ENCODE measurements around the gene CD207. TPM values are rescaled to one million over a fixed set of nuclear protein-coding genes. Genes with fewer than 3 reads are reported as not detected.
"Not testable (repeated sequence)": the region's sequence is repeated elsewhere in the genome, so short reads cannot be mapped to it uniquely, and the experiment has no call there.

CD207 gene
- total RNA-seq, 2 experiments from 2014 or later = not detected

- Mint-ChIP-seq H3K27me3 (ENCODE audit: low read depth) (no peaks in the 10 kb centered on the region), H3K27ac (no peak overlapping the region), H3K36me3 (ENCODE audit: low read depth) (no peaks in the 10 kb centered on the region), H3K4me1 (ENCODE audit: low read depth) (no peaks in the 10 kb centered on the region), H3K9me3 (no peaks in the 10 kb centered on the region), H3K4me3 (no peak overlapping the region)
- intact Hi-C loops (cut with micrococcal nuclease) = no loop called here
- CTCF ChIA-PET = interaction anchor here (0.6 to 1.9 kb wide), 3 partner anchors 17 to 109 kb away, joined by 3 to 6 read pairs (median 5); no protein-coding TSS in a partner anchor
- DNase-seq = no peak
Measured at GRCh38 chr2:70806620-70807019, 29.0 kb downstream of the CD207 start.

DNA sequence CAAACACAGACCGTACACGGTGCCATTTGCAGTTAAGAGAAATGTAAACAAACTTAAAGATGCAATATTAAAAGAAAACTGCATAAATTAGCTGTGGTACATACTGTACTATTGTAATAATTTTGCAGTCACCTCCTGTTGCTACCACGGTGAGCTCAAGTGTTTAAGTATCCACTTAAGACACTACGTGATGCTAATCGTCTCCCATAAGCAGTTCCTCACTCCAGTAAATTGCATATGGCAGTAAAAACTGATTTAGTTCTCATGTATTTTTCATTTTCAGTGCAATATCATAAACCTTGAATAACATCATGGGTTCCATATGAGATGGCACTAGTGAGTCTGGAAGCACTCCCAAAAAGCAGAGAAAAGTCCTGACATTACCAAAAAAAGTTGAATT is 29.6 kb downstream of the CD207 start:
- no peak overlapping the region for H3K4me3 Mint-ChIP-seq
- intact Hi-C loops (cut with micrococcal nuclease) = no loop called here
- H3K9me3 Mint-ChIP-seq = no peaks in the 10 kb centered on the region
- no peaks in the 10 kb centered on the region for H3K27me3 Mint-ChIP-seq (ENCODE audit: low read depth)
- no peaks in the 10 kb centered on the region for H3K36me3 Mint-ChIP-seq (ENCODE audit: low read depth)
- DNase-seq = no peak
- CTCF ChIA-PET = interaction anchor here (0.6 to 1.9 kb wide), 3 partner anchors 17 to 109 kb away, joined by 3 to 6 read pairs (median 5); no protein-coding TSS in a partner anchor
- H3K27ac Mint-ChIP-seq = no peak overlapping the region
- H3K4me1 Mint-ChIP-seq (ENCODE audit: low read depth) = no peaks in the 10 kb centered on the region

DNA sequence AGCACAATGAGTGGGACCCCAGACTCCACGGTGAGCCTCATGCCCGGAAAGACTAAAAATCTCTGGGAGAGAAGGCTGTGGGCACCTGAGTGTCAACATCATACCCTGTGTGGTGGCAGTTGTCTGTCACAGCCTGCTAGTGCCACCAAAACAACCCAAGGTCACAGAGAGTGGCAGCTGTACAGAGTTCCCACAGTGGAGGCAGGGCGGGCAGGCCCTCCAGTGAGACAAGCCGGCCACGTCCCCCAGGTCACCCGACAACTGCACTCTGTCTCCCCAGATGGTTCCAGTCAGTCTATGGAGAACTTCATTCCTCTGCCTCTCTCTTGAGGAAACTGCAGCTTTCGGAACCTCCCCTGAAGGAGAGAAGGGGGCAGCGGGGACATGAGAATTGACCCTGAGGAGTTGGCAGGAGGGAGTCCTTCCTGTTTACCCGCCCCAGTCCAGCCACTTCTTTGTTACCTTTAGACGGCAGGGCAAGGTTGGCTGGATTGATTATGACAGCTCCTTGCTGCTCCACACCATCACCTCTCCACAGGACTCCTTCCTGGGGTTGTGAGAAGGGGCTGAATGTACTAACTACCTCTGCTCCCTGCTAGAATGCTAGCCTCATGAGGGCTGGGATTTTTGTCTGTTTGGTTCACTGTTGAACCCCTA is 33.9 kb downstream of the CD207 start:
- H3K4me3 Mint-ChIP-seq = no peak overlapping the region

GRCh38 chr2:70799706-70800105 is 35.9 kb downstream of the CD207 start:
- no peak for DNase-seq
- Mint-ChIP-seq H3K27ac (no peak overlapping the region), H3K9me3 (no peaks in the 10 kb centered on the region), H3K4me3 (no peak overlapping the region), H3K27me3 (ENCODE audit: low read depth) (no peaks in the 10 kb centered on the region), H3K36me3 (ENCODE audit: low read depth) (no peaks in the 10 kb centered on the region), H3K4me1 (ENCODE audit: low read depth) (no peaks in the 10 kb centered on the region)
- CTCF ChIA-PET = interaction anchor here (1.0 to 2.5 kb wide), 2 partner anchors 10 to 13 kb away, joined by 3 to 8 read pairs; partner anchors contain the start of gene FIGLA
- intact Hi-C loops (cut with micrococcal nuclease) = no loop called here

More for the DNA sequence above, 33.9 kb downstream of the CD207 start:
- Mint-ChIP-seq H3K4me1 (ENCODE audit: low read depth) (no peaks in the 10 kb centered on the region), H3K9me3 (no peaks in the 10 kb centered on the region), H3K36me3 (ENCODE audit: low read depth) (no peaks in the 10 kb centered on the region), H3K27me3 (ENCODE audit: low read depth) (no peaks in the 10 kb centered on the region), H3K27ac (no peak overlapping the region)
- DNase-seq = no peak
- CTCF ChIA-PET = no interaction called here
- intact Hi-C loops (cut with micrococcal nuclease) = no loop called here

DNA sequence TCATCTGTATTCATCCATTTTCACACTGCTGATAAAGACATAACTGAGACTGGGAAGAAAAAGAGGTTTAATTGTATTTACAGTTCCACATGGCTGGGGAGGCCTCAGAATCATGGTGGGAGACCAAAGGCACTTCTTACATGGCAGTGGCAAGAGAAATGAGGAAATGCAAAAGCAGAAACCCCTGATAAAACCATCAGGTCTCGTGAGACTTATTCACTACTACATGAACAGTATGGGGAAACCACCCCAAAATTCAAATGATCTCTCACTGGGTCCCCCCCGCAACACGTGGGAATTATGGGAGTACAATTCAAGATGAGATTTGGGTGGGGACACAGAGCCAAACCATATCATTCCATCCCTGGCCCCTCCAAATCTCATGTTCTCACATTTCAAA is 37.6 kb downstream of the CD207 start:
- H3K27ac Mint-ChIP-seq; H3K36me3 Mint-ChIP-seq (ENCODE audit: low read depth); H3K9me3 Mint-ChIP-seq; H3K27me3 Mint-ChIP-seq (ENCODE audit: low read depth); H3K4me3 Mint-ChIP-seq; H3K4me1 Mint-ChIP-seq (ENCODE audit: low read depth); DNase-seq; intact Hi-C loops (cut with micrococcal nuclease): not testable (repeated sequence)
- CTCF ChIA-PET = interaction anchor here (1.2 to 2.1 kb wide), 4 partner anchors 24 to 149 kb away, joined by 3 to 14 read pairs (median 3); no protein-coding TSS in a partner anchor

- CTCF ChIA-PET = interaction anchor here (0.6 to 2.1 kb wide), 8 partner anchors 9 to 500 kb away, joined by 3 to 14 read pairs (median 3); no protein-coding TSS in a partner anchor
- H3K27me3 Mint-ChIP-seq (ENCODE audit: low read depth) = peaks cover 4% of the 10 kb centered on the region
- H3K9me3 Mint-ChIP-seq = no peaks in the 10 kb centered on the region
- H3K27ac Mint-ChIP-seq = no peak overlapping the region
- no peak overlapping the region for H3K4me3 Mint-ChIP-seq
- H3K36me3 Mint-ChIP-seq (ENCODE audit: low read depth) = no peaks in the 10 kb centered on the region
- no peak for DNase-seq
- intact Hi-C loops (cut with micrococcal nuclease) = no loop called here
- H3K4me1 Mint-ChIP-seq (ENCODE audit: low read depth) = no peaks in the 10 kb centered on the region
Measured at GRCh38 chr2:70797506-70797905, 38.1 kb downstream of the CD207 start.

GRCh38 chr2:70796262-70796661 is 39.4 kb downstream of the CD207 start:
- H3K27me3 Mint-ChIP-seq (ENCODE audit: low read depth) = peaks cover 14% of the 10 kb centered on the region
- H3K4me3 Mint-ChIP-seq = no peak overlapping the region
- no peak for DNase-seq
- no peaks in the 10 kb centered on the region for H3K9me3 Mint-ChIP-seq
- no peaks in the 10 kb centered on the region for H3K4me1 Mint-ChIP-seq (ENCODE audit: low read depth)
- CTCF ChIA-PET = interaction anchor here (0.8 to 2.1 kb wide), 4 partner anchors 9 to 151 kb away, joined by 3 to 14 read pairs (median 4); no protein-coding TSS in a partner anchor
- H3K27ac Mint-ChIP-seq = no peak overlapping the region
- H3K36me3 Mint-ChIP-seq (ENCODE audit: low read depth) = no peaks in the 10 kb centered on the region
- intact Hi-C loops (cut with micrococcal nuclease) = no loop called here

DNA sequence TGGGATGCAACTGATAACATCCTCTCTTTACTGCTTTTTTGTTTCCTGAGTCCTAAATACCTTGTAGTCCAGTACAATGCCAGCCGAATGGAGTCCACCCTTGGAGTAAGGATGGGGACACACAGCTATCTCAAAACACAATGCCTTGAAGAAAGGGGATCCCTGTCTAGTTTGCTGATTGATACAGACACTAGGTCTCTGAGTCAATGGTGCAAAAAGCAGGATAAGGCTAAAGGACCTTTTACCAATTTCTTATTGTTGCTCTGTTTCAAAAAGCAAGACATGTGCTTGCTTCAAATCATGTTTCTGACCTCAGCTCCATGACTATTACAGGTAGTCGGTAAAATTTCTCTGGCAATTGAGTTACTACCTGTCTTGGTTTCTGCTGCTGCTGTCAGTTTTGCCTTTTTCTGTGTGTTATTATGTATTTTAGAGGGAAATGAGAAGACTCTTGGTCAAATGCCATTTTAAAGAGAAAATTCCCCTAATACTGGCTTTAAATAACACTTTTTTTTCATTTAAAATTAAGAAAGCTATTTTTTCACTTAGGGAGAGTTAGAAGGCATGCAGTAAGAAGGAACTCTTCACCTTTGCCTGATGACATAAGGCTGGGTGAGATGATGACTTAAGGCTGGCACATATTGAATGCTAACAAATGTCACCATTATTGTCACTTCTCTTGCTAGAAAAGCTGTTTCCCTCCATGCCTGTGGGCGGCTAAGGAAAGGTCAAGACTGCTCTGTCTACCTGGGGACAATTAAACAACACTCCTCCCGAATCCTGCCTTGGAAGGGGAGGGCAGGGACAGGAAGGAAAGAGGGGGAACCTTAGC is 40.2 kb downstream of the CD207 start:
- CTCF ChIA-PET = interaction anchor here (0.7 to 3.3 kb wide), 2 partner anchors 67 to 77 kb away, joined by 4 to 12 read pairs; no protein-coding TSS in a partner anchor
- no peaks in the 10 kb centered on the region for H3K36me3 Mint-ChIP-seq (ENCODE audit: low read depth)
- no peak overlapping the region for H3K27ac Mint-ChIP-seq
- H3K9me3 Mint-ChIP-seq = no peaks in the 10 kb centered on the region
- intact Hi-C loops (cut with micrococcal nuclease) = no loop called here
- H3K4me1 Mint-ChIP-seq (ENCODE audit: low read depth) = peaks cover 2% of the 10 kb centered on the region
- no peak overlapping the region for H3K4me3 Mint-ChIP-seq
- peaks cover 18% of the 10 kb centered on the region for H3K27me3 Mint-ChIP-seq (ENCODE audit: low read depth)
- no peak for DNase-seq

GRCh38 chr2:70793450-70793849 is 42.2 kb downstream of the CD207 start:
- Mint-ChIP-seq H3K27ac (no peak overlapping the region), H3K27me3 (ENCODE audit: low read depth) (peaks cover 29% of the 10 kb centered on the region), H3K4me1 (ENCODE audit: low read depth) (peaks cover 9% of the 10 kb centered on the region), H3K4me3 (no peak overlapping the region), H3K9me3 (no peaks in the 10 kb centered on the region), H3K36me3 (ENCODE audit: low read depth) (no peaks in the 10 kb centered on the region)
- DNase-seq = no peak
- intact Hi-C loops (cut with micrococcal nuclease) = no loop called here
- CTCF ChIA-PET = interaction anchor here (1.4 to 3.3 kb wide), 4 partner anchors 54 to 160 kb away, joined by 3 to 12 read pairs (median 4); no protein-coding TSS in a partner anchor

DNA sequence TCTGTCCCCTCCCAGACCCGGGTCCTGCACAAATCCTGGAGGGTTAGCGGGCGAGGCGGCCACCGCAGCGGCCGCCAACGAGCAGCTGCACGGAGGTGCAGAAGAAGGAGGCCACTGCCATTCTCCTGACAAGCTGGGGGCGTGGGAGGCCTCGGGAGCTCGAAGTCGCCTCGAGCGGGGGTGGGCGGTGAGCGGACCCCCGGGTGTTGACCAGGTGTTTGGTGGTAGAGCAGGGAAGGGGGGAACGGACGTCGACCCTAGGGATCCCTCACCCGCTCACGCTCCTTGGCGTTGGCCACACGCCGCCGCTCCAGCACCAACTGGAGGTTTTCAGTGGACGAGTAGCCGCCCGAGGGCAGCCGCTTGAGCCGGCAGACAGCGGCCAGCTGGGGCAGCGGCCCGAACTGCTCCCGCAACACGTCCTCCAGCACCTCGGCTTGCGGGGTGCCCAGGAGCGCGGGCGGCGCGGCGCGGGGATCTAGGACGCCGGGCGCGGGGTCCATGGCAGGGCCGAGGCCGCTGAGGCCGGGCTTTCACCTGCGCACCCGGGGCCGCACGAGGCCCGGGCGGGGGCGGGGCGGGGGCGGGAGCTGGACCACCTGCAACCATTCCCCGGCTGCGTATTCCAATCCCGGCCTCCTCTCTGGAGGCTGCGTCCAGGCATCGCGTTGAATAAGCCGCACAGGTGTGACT is 45.3 kb downstream of the CD207 start, which contains the start of gene FIGLA:
FIGLA (minus strand) TSS at position 508 of the 693 bp plus-strand sequence; CDS start at position 503, 5 bp downstream.
- intact Hi-C loops (cut with micrococcal nuclease) = no loop called here
- CTCF ChIA-PET = interaction anchor here (0.6 to 5.6 kb wide), 23 partner anchors 10 to 484 kb away, joined by 3 to 49 read pairs (median 5); partner anchors contain the start of gene ADD2
- no peak within 1 kb of the TSS for H3K27ac Mint-ChIP-seq
- peaks cover 40% of the 10 kb centered on the region for H3K27me3 Mint-ChIP-seq (ENCODE audit: low read depth)
- peaks cover 13% of the 10 kb centered on the region for H3K4me1 Mint-ChIP-seq (ENCODE audit: low read depth)
- no peaks in the 10 kb centered on the region for H3K9me3 Mint-ChIP-seq
- no peaks in the 10 kb centered on the region for H3K36me3 Mint-ChIP-seq (ENCODE audit: low read depth)
- no peak for DNase-seq
- H3K4me3 Mint-ChIP-seq = peak within 1 kb of the TSS; percentile 74

DNA sequence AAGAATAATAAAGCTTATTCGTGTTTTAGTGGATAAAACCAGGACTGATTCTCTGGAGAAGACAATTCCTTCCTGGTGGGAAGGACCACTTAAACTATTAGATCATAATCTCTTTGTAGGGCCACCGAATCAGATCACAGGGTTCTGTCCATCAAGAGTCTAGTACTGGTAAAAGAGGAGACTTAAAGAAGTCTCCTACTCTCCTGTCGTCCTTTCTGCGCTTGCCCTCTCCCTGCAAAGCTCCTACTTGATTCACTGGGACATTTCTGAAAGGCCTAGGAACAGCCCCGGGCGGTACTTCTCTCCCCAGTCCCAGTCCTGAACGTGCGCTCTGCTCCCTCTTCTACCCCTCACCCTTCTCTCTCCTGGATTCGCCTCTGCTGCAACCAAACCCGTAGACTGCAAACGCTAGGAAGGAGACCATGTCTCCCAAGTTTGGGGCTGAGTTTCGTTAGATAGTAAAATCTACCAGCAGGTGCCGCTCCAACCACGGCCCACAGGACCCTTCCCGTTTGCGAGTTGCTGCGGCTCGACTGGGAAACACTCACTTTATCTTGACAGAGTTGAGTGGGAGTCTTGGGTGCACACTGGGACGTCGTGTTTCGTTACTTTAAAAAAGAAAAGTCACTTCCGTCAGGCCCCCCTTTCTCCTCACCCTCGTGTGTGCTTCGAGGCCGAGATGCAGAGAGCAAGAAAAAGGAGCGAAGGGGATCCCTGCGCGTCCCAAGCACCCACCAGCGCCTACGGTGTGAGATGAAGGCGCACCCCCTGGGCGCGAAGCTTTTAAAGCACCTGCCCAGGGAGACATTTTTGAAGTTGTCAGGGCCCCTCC is 46.1 kb downstream of the CD207 start:
- H3K4me3 Mint-ChIP-seq = peak overlapping the region; percentile 74
- DNase-seq = peak; percentile 89
- no peaks in the 10 kb centered on the region for H3K36me3 Mint-ChIP-seq (ENCODE audit: low read depth)
- H3K9me3 Mint-ChIP-seq = no peaks in the 10 kb centered on the region
- intact Hi-C loops (cut with micrococcal nuclease) = loop anchor here (1.0 to 10.0 kb wide), 6 partner anchors 62 to 445 kb away; partner anchors contain the start of gene TGFA
- H3K27me3 Mint-ChIP-seq (ENCODE audit: low read depth) = peaks cover 40% of the 10 kb centered on the region
- H3K27ac Mint-ChIP-seq = no peak overlapping the region
- CTCF ChIA-PET = interaction anchor here (0.6 to 5.6 kb wide), 26 partner anchors 8 to 483 kb away, joined by 3 to 49 read pairs (median 5); partner anchors contain the start of gene ADD2
- H3K4me1 Mint-ChIP-seq (ENCODE audit: low read depth) = peaks cover 14% of the 10 kb centered on the region

Measured in activated naive CD4-positive, alpha-beta T cell treated with anti-CD3 and anti-CD28 coated beads for 36 hours (primary cell).